ENCODE measurements around the gene ASTN2. TPM values are rescaled to one million over a fixed set of nuclear protein-coding genes. Genes with fewer than 3 reads are reported as not detected.

Gene ASTN2
- total and polyA plus RNA-seq, 9 of the 15 experiments (the other 6 are each of a cell fraction or from before 2014, with no cell fraction given), result 0.56 to 3.5 (median 1.9) TPM

GRCh38 chr9:116395699-116396037, 1019.2 kb downstream of the ASTN2 start (continued):
- TF ChIP-seq, protein P1, sequence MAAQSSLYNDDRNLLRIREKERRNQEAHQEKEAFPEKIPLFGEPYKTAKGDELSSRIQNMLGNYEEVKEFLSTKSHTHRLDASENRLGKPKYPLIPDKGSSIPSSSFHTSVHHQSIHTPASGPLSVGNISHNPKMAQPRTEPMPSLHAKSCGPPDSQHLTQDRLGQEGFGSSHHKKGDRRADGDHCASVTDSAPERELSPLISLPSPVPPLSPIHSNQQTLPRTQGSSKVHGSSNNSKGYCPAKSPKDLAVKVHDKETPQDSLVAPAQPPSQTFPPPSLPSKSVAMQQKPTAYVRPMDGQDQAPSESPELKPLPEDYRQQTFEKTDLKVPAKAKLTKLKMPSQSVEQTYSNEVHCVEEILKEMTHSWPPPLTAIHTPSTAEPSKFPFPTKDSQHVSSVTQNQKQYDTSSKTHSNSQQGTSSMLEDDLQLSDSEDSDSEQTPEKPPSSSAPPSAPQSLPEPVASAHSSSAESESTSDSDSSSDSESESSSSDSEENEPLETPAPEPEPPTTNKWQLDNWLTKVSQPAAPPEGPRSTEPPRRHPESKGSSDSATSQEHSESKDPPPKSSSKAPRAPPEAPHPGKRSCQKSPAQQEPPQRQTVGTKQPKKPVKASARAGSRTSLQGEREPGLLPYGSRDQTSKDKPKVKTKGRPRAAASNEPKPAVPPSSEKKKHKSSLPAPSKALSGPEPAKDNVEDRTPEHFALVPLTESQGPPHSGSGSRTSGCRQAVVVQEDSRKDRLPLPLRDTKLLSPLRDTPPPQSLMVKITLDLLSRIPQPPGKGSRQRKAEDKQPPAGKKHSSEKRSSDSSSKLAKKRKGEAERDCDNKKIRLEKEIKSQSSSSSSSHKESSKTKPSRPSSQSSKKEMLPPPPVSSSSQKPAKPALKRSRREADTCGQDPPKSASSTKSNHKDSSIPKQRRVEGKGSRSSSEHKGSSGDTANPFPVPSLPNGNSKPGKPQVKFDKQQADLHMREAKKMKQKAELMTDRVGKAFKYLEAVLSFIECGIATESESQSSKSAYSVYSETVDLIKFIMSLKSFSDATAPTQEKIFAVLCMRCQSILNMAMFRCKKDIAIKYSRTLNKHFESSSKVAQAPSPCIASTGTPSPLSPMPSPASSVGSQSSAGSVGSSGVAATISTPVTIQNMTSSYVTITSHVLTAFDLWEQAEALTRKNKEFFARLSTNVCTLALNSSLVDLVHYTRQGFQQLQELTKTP (IDR thresholded peaks at IDR 0.05; ENCODE audit: low read depth in 1 of 2, partially characterized antibody in 2 of 2), result peak in 1 of 2 experiments; percentile 17
- no peak for TF ChIP-seq MXI1 (IDR thresholded peaks at IDR 0.05; ENCODE audit: low read depth, low read length)
- 0 out of 2 replicates have a peak, but pooled peaks have one; percentile 0 for TF ChIP-seq FOXM1 (IDR thresholded peaks at IDR 0.05; ENCODE audit: low read depth)
- no peak for TF ChIP-seq FOXM1 (CRISPR knock-in tag; IDR thresholded peaks at IDR 0.05; ENCODE audit: low read depth)
- TF ChIP-seq, protein P2, sequence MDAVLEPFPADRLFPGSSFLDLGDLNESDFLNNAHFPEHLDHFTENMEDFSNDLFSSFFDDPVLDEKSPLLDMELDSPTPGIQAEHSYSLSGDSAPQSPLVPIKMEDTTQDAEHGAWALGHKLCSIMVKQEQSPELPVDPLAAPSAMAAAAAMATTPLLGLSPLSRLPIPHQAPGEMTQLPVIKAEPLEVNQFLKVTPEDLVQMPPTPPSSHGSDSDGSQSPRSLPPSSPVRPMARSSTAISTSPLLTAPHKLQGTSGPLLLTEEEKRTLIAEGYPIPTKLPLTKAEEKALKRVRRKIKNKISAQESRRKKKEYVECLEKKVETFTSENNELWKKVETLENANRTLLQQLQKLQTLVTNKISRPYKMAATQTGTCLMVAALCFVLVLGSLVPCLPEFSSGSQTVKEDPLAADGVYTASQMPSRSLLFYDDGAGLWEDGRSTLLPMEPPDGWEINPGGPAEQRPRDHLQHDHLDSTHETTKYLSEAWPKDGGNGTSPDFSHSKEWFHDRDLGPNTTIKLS (IDR thresholded peaks at IDR 0.05; ENCODE audit: borderline replicate concordance, low read depth), result 0 out of 2 replicates have a peak, but pooled peaks have one; percentile 42
- TF ChIP-seq TEAD1 (CRISPR knock-in tag; IDR thresholded peaks at IDR 0.05), result 0 out of 4 replicates have a peak, but pooled peaks of 1 of the 2 experiments have one; percentile 23
- 0 out of 2 replicates have a peak, but pooled peaks have one; percentile 43 for TF ChIP-seq ELF2 (CRISPR knock-in tag; IDR thresholded peaks at IDR 0.05)
- no peak for TF ChIP-seq PYGO2 (tag; IDR thresholded peaks at IDR 0.05)
- TF ChIP-seq KDM4B (IDR thresholded peaks at IDR 0.05; ENCODE audit: borderline replicate concordance in 2 of 2, low read depth in 1 of 2), result no peak
- peak; percentile 9 for TF ChIP-seq TAF9B (IDR thresholded peaks at IDR 0.05; ENCODE audit: partially characterized antibody)
- no peak for TF ChIP-seq JUND (IDR thresholded peaks at IDR 0.05; ENCODE audit: borderline replicate concordance, low read depth, low read length)
- no peak; the same call in 2 of the 3 replicates for TF ChIP-seq JUND (tag; IDR thresholded peaks at IDR 0.05; ENCODE audit: borderline replicate concordance, low read depth, low read length)
- no peak for TF ChIP-seq RFX7 (CRISPR knock-in tag; IDR thresholded peaks at IDR 0.05)
- 0 out of 2 replicates have a peak, but pooled peaks have one; percentile 11 for TF ChIP-seq ZNF212 (CRISPR knock-in tag; IDR thresholded peaks at IDR 0.05)

All from K562 (cell line).